Lower leg skin (tissue), 4 donors: ENCODE data around the gene MRPS12. TPM values are rescaled to one million over a fixed set of nuclear protein-coding genes. Genes with fewer than 3 reads are reported as not detected.
"Not testable (repeated sequence)": the region's sequence is repeated elsewhere in the genome, so short reads cannot be mapped to it uniquely, and the experiment has no call there.

ENCODE experiments used
- DNase-seq, 2 donors: peaks; one replicate each; pipeline ENCODE4 v3.0.0-alpha.2; 2019; ENCODE audit warnings: low spot score in 2 of 2
- H3K4me3 ChIP-seq: fragments of 200-600 bp; sonication (generic); 2 replicates; pipeline ENCODE4 v1.5.1; 2017; ENCODE audit warnings: mild to moderate bottlenecking, low read depth; ENCODE audit not compliant: poor library complexity, severe bottlenecking
- CTCF ChIP-seq, 3 donors: fragments of 450-650 bp; IDR thresholded peaks; one replicate each; pipeline ENCODE4 v1.5.1; 2016; ENCODE audit warnings: antibody characterized with exemption in 3 of 3, mild to moderate bottlenecking in 3 of 3, moderate library complexity in 2 of 3
- POLR2A ChIP-seq, 2 donors: fragments of 450-650 bp; IDR thresholded peaks; one replicate each; pipeline ENCODE4 v1.6.1; 2016 to 2017; ENCODE audit warnings: antibody characterized with exemption in 2 of 2, mild to moderate bottlenecking in 1 of 2, moderate library complexity in 1 of 2
- WGBS, 2 donors: methylation state at CpG; one replicate each; pipeline ENCODE4 v1.1.5; 2018; 5-methylcytosine and 5-hydroxymethylcytosine counted together
- intact Hi-C: fragments of 100-400 bp; cut with DNase I; formaldehyde crosslinking; loops from one replicate; pipeline ENCODE4 v1.15.0; 2023; ENCODE audit warnings: low total_unique reads
- total RNA-seq, 4 donors: library from RNA; depleted of rRNA; stranded (reverse); fragments of >200 nt; gene quantifications; one replicate each; pipeline ENCODE4 v1.1.0, GENCODE V29; 2016

The MRPS12 gene
- total RNA-seq = 10 to 100 TPM; 26.8 to 31.8 (median 30.0) TPM

GRCh38 chr19:38930776-38931520 lies at the start of gene MRPS12:
TSS of gene MRPS12 (plus strand) at chr19:38930944. CDS start at chr19:38931295, 351 bp downstream.
- whole genome bisulfite sequencing, 2 donors = 0 to 1% methylated on average over 38 to 40 of the region's 40 CpGs
- intact Hi-C loops = no loop called here
- peak; percentile 99 to 100 for DNase-seq
- H3K4me3 ChIP-seq = peak within 1 kb of the TSS; percentile 66
- TF ChIP-seq CTCF (IDR thresholded peaks at IDR 0.05) = no peak
- no peak for TF ChIP-seq POLR2A (IDR thresholded peaks at IDR 0.05)

GRCh38 chr19:38883286-38883685 lies 47.5 kb upstream of the MRPS12 start:
- 91 to 92% methylated on average over 9 of the region's 9 CpGs for WGBS, 2 donors
- no peak for DNase-seq
- no peak for TF ChIP-seq POLR2A (IDR thresholded peaks at IDR 0.05)
- no peak for TF ChIP-seq CTCF (IDR thresholded peaks at IDR 0.05)
- intact Hi-C loops = no loop called here
- no peak overlapping the region for H3K4me3 ChIP-seq

- WGBS, 2 donors = 97 to 100% methylated on average over 3 of the region's 3 CpGs
- DNase-seq, intact Hi-C loops, H3K4me3 ChIP-seq: not testable (repeated sequence)
Observed at GRCh38 chr19:38884691-38885090, 46.1 kb upstream of the MRPS12 start.

GRCh38 chr19:38888876-38889275 lies 41.9 kb upstream of the MRPS12 start:
- H3K4me3 ChIP-seq = no peak overlapping the region
- WGBS, 2 donors = 90 to 91% methylated on average over 17 of the region's 17 CpGs
- TF ChIP-seq POLR2A (IDR thresholded peaks at IDR 0.05) = no peak
- no peak for TF ChIP-seq CTCF (IDR thresholded peaks at IDR 0.05)
- intact Hi-C loops = no loop called here
- no peak for DNase-seq

GRCh38 chr19:38889803-38890202 lies 40.9 kb upstream of the MRPS12 start:
- TF ChIP-seq POLR2A (IDR thresholded peaks at IDR 0.05) (no peak), CTCF (IDR thresholded peaks at IDR 0.05) (no peak)
- WGBS, 2 donors = 89 to 93% methylated on average over 8 of the region's 8 CpGs
- H3K4me3 ChIP-seq = no peak overlapping the region
- DNase-seq = no peak
- intact Hi-C loops = no loop called here

- TF ChIP-seq CTCF (IDR thresholded peaks at IDR 0.05) (no peak), POLR2A (IDR thresholded peaks at IDR 0.05) (no peak)
- intact Hi-C loops = no loop called here
- no peak overlapping the region for H3K4me3 ChIP-seq
- DNase-seq = no peak
Observed at GRCh38 chr19:38890686-38891085, 40.1 kb upstream of the MRPS12 start.
